H1 (cell line): ENCODE data around the gene TOMM7. TPM values are rescaled to one million over a fixed set of nuclear protein-coding genes. Genes with fewer than 3 reads are reported as not detected.
"Not testable (repeated sequence)": the region's sequence is repeated elsewhere in the genome, so short reads cannot be mapped to it uniquely, and the experiment has no call there.

ENCODE experiments used
- CTCF ChIA-PET: fragments of 300-600 bp; sonication (Branson Sonifier 250); formaldehyde crosslinking; loops from one replicate; lab custom pipeline; 2021; ENCODE audit not compliant: partially characterized antibody; lab: Charles Lee
- POLR2A ChIA-PET: fragments of 300-600 bp; sonication (Branson Sonifier 250); formaldehyde crosslinking; loops from one replicate; lab custom pipeline; 2021; ENCODE audit warnings: inconsistent platforms; ENCODE audit not compliant: partially characterized antibody; lab: Charles Lee
- DNase-seq, 2 experiments: peaks; one replicate each; pipeline versions ENCODE4 v3.0.0 to v3.0.0-alpha.2; 2010 to 2022; ENCODE audit warnings: low spot score in 2 of 2, low read depth in 1 of 2, mixed read lengths in 1 of 2
- FAIRE-seq: peaks from 2 replicates; lab custom pipeline; 2011; peaks lifted over from hg19 to GRCh38; lab: Jason Lieb, UNC
- H2AFZ ChIP-seq: 2 replicates; pipeline ENCODE4 v1.8.1; 2012; ENCODE audit warnings: low read length, inconsistent platforms
- H2AK5ac ChIP-seq: 2 replicates; pipeline ENCODE4 v1.6.1; 2013; ENCODE audit warnings: low read depth, low read length
- H2BK120ac ChIP-seq: replicated peaks from 2 replicates; pipeline ENCODE3; 2013; ENCODE audit warnings: low read depth, low read length, inconsistent platforms
- H2BK12ac ChIP-seq: 2 replicates; pipeline ENCODE4 v1.6.1; 2013; ENCODE audit warnings: low read depth, low read length
- H2BK15ac ChIP-seq: 2 replicates; pipeline ENCODE4 v1.6.1; 2013; ENCODE audit warnings: low read length
- H2BK20ac ChIP-seq: 2 replicates; pipeline ENCODE4 v1.6.1; 2013; ENCODE audit warnings: low read length
- H2BK5ac ChIP-seq: 2 replicates; pipeline ENCODE4 v1.6.1; 2013; ENCODE audit warnings: low read depth, low read length
- H3K14ac ChIP-seq: 2 replicates; pipeline ENCODE4 v1.6.1; 2013; ENCODE audit warnings: inconsistent platforms; ENCODE audit not compliant: insufficient read length
- H3K18ac ChIP-seq: 2 replicates; pipeline ENCODE4 v1.6.1; 2013; ENCODE audit warnings: low read length; ENCODE audit errors: extremely low read depth
- H3K23ac ChIP-seq: 2 replicates; pipeline ENCODE4 v1.6.1; 2013; ENCODE audit warnings: inconsistent platforms; ENCODE audit not compliant: insufficient read length
- H3K23me2 ChIP-seq: 2 replicates; pipeline ENCODE4 v1.6.1; 2013; ENCODE audit warnings: low read depth, low read length
- H3K27ac ChIP-seq: 2 replicates; pipeline ENCODE4 v1.6.1; 2011; ENCODE audit warnings: low read depth, low read length, inconsistent platforms
- H3K27me3 ChIP-seq, 4 experiments: replicated peaks in 1 of 4; 1 replicate in 1 of 4; 2 replicates in 3 of 4; pipeline versions ENCODE4 v1.6.1 to v1.8.1; 2011 to 2013; ENCODE audit warnings: low read length in 3 of 4, mild to moderate bottlenecking in 3 of 4, inconsistent platforms in 2 of 4, mixed read lengths in 2 of 4, moderate library complexity in 1 of 4; ENCODE audit not compliant: control insufficient read depth in 3 of 4, insufficient read depth in 3 of 4; ENCODE audit errors: extremely low read depth in 1 of 4
- H3K36me3 ChIP-seq, 4 experiments: 2 replicates each; pipeline versions ENCODE4 v1.6.1 to v1.8.1; 2011 to 2013; ENCODE audit warnings: mild to moderate bottlenecking in 4 of 4, low read length in 3 of 4, moderate library complexity in 2 of 4, control low read depth in 1 of 4, inconsistent platforms in 1 of 4; ENCODE audit not compliant: insufficient read depth in 4 of 4, control insufficient read depth in 2 of 4
- H3K4ac ChIP-seq: replicated peaks from 2 replicates; pipeline ENCODE3; 2013; ENCODE audit warnings: low read length, low read depth, mixed read lengths, inconsistent platforms; ENCODE audit not compliant: insufficient read length
- H3K4me1 ChIP-seq, 4 experiments: replicated peaks in 1 of 4; 1 replicate in 1 of 4; 2 replicates in 3 of 4; pipeline versions ENCODE4 v1.6.1 to v1.8.1; 2011 to 2013; ENCODE audit warnings: low read length in 3 of 4, inconsistent platforms in 2 of 4, mixed read lengths in 1 of 4; ENCODE audit not compliant: insufficient read depth in 4 of 4, control insufficient read depth in 3 of 4
- H3K4me2 ChIP-seq, 2 experiments: 2 replicates each; pipeline versions ENCODE4 v1.6.1 to v1.8.1; 2011 to 2013; ENCODE audit warnings: low read depth in 2 of 2, low read length in 2 of 2, control low read depth in 1 of 2, inconsistent platforms in 1 of 2, mild to moderate bottlenecking in 1 of 2; ENCODE audit not compliant: insufficient read depth in 1 of 2
- H3K4me3 ChIP-seq, 4 experiments: fragments of 200-600, 300-600 bp in 1 of 4; sonication (generic), shearing (Covaris generic), sonication (Bioruptor Twin) in 1 of 4; 2 replicates each; pipeline versions ENCODE4 v1.5.1 to v1.8.1; 2011 to 2016; ENCODE audit warnings: low read length in 4 of 4, low read depth in 3 of 4, control low read depth in 2 of 4, inconsistent platforms in 2 of 4, mild to moderate bottlenecking in 2 of 4, mixed read lengths in 1 of 4, moderate library complexity in 1 of 4; ENCODE audit not compliant: insufficient read depth in 2 of 4; ENCODE audit errors: extremely low read depth in 1 of 4
- H3K56ac ChIP-seq: replicated peaks from 2 replicates; pipeline ENCODE3; 2013; ENCODE audit warnings: low read depth, mild to moderate bottlenecking, mixed read lengths, low read length, inconsistent platforms; ENCODE audit not compliant: insufficient read length
- H3K79me1 ChIP-seq: 2 replicates; pipeline ENCODE4 v1.6.1; 2013; ENCODE audit warnings: low read depth, low read length, control low read depth
- H3K79me2 ChIP-seq, 2 experiments: 2 replicates each; pipeline versions ENCODE4 v1.6.1 to v1.8.1; 2012 to 2013; ENCODE audit warnings: low read length in 2 of 2, mild to moderate bottlenecking in 2 of 2, inconsistent platforms in 1 of 2; ENCODE audit not compliant: insufficient read depth in 2 of 2, control insufficient read depth in 1 of 2
- H3K9ac ChIP-seq, 4 experiments: replicated peaks in 1 of 4; 1 replicate in 1 of 4; 2 replicates in 3 of 4; pipeline versions ENCODE4 v1.6.1 to v1.8.1; 2011 to 2013; ENCODE audit warnings: low read depth in 3 of 4, low read length in 3 of 4, control low read depth in 2 of 4, mild to moderate bottlenecking in 2 of 4, moderate library complexity in 2 of 4, inconsistent platforms in 1 of 4; ENCODE audit errors: extremely low read depth in 1 of 4
- H3K9me3 ChIP-seq, 2 experiments: 2 replicates each; pipeline versions ENCODE4 v1.6.1 to v1.8.1; 2012 to 2013; ENCODE audit warnings: mild to moderate bottlenecking in 2 of 2, moderate library complexity in 2 of 2, control low read depth in 1 of 2, inconsistent platforms in 1 of 2, low read depth in 1 of 2, low read length in 1 of 2, mixed read lengths in 1 of 2; ENCODE audit not compliant: insufficient read depth in 2 of 2
- H4K20me1 ChIP-seq, 2 experiments: replicated peaks in 1 of 2; 2 replicates each; pipeline versions ENCODE3 to v1.8.1; 2011 to 2013; ENCODE audit warnings: inconsistent platforms in 2 of 2, low read length in 2 of 2, mild to moderate bottlenecking in 1 of 2; ENCODE audit not compliant: insufficient read depth in 2 of 2, control insufficient read depth in 1 of 2
- H4K5ac ChIP-seq: 2 replicates; pipeline ENCODE4 v1.6.1; 2013; ENCODE audit warnings: low read length, low read depth, mixed read lengths, inconsistent platforms; ENCODE audit not compliant: insufficient read length
- H4K8ac ChIP-seq: 2 replicates; pipeline ENCODE4 v1.8.0; 2013; ENCODE audit warnings: mild to moderate bottlenecking, moderate library complexity, low read length, inconsistent platforms; ENCODE audit not compliant: insufficient read depth; ENCODE audit errors: extremely low read depth
- H4K91ac ChIP-seq: replicated peaks from 2 replicates; pipeline ENCODE3; 2013; ENCODE audit warnings: low read length, mixed read lengths, inconsistent platforms; ENCODE audit not compliant: insufficient read length
- MAX ChIP-seq: IDR thresholded peaks from 2 replicates; pipeline ENCODE4 v1.6.1; 2012; ENCODE audit warnings: inconsistent platforms
- YY1 ChIP-seq: IDR thresholded peaks from 2 replicates; pipeline ENCODE4 v1.6.1; 2011; ENCODE audit warnings: low read depth, mild to moderate bottlenecking, low read length
- WGBS, 2 experiments: shearing (Covaris generic) in 1 of 2; methylation state at CpG; one replicate each; pipeline versions ENCODE4 v1.1.6 to v1.1.7; 2013 to 2015; ENCODE audit warnings: low lambda C conversion rate in 2 of 2, mixed read lengths in 2 of 2, inconsistent platforms in 1 of 2, low coverage in 1 of 2, missing lambda C conversion rate in 1 of 2; ENCODE audit not compliant: insufficient replicate concordance in 2 of 2, insufficient coverage in 1 of 2, insufficient read length in 1 of 2; ENCODE audit errors: extremely low coverage in 1 of 2, missing lambda C conversion rate in 1 of 2; 5-methylcytosine and 5-hydroxymethylcytosine counted together
- polyA plus RNA-seq, 7 experiments: library from polyadenylated mRNA; depleted of rRNA in 3 of 7; stranded (reverse) in 5 of 7; unstranded in 2 of 7; fragments of >200 nt in 5 of 7; fragments of 200-250 nt in 2 of 7; gene quantifications; 1 replicate in 5 of 7; 2 replicates in 1 of 7; 4 replicates in 1 of 7; pipeline versions ENCODE4 v1.2.1 to v1.2.3, GENCODE V29; 2011 to 2013; ENCODE audit warnings: missing spikeins in 2 of 7, mixed read lengths in 2 of 7
- total RNA-seq: library from RNA; stranded (reverse); fragmentation: NEBNext Ultra II Directional; extraction: Animal tissue kit (Norgen Biotek cat#: 25700); gene quantifications from 2 replicates; pipeline ENCODE4 v1.2.1, GENCODE V29; 2021

TOMM7 gene
- total and polyA plus RNA-seq, 2 of the 8 experiments (the other 6 are each of a cell fraction or from before 2014, with no cell fraction given) = 389 to 508 TPM

- not testable (repeated sequence) for H3K56ac ChIP-seq, H3K9ac ChIP-seq, H2BK15ac ChIP-seq, H2AK5ac ChIP-seq, H3K18ac ChIP-seq, H4K8ac ChIP-seq, H3K27me3 ChIP-seq, H2BK12ac ChIP-seq, H3K4ac ChIP-seq, FAIRE-seq, H2BK120ac ChIP-seq, H4K91ac ChIP-seq, H4K5ac ChIP-seq, H3K23ac ChIP-seq, H2AFZ ChIP-seq, H4K20me1 ChIP-seq, DNase-seq, H3K79me1 ChIP-seq, H3K14ac ChIP-seq, H3K36me3 ChIP-seq, H3K27ac ChIP-seq, H3K79me2 ChIP-seq, H3K23me2 ChIP-seq
- peaks cover 3 to 14% (median 13%) of the 10 kb centered on the region in 4 experiments for H3K4me1 ChIP-seq
- peak overlapping the region; percentile 60; the same call in 1 of the 2 replicates for H2BK5ac ChIP-seq
- peak overlapping the region in 1 of 4 experiments; percentile 14; a peak in 1 of 8 replicates for H3K4me3 ChIP-seq
- peaks cover 0 to 10% of the 10 kb centered on the region in 2 experiments; a peak in 2 of 4 replicates for H3K9me3 ChIP-seq
- ChIA-PET CTCF (interaction anchor here (0.7 to 1.5 kb wide), 5 partner anchors 21 to 693 kb away, joined by 3 to 7 read pairs (median 4); no protein-coding TSS in a partner anchor), POLR2A (interaction anchor here (1.0 to 2.0 kb wide), 9 partner anchors 8 to 58 kb away, joined by 3 to 10 read pairs (median 5); no protein-coding TSS in a partner anchor)
- 66% methylated on average over 4 of the region's 4 CpGs; no CpG with 5 or more reads in 1 of the 2 experiments for WGBS, 2 experiments
- TF ChIP-seq MAX = peak; percentile 74; the same call in 1 of the 2 replicates
- TF ChIP-seq YY1 = 0 out of 2 replicates have a peak, but pooled peaks have one; percentile 40
- H3K4me2 ChIP-seq = peak overlapping the region; percentile 7 to 54; a peak in 2 of 4 replicates
- 0 out of 2 replicates have a peak overlapping the region, but pooled peaks have one; percentile 34 for H2BK20ac ChIP-seq
These were observed 19.8 kb downstream of the TOMM7 start for GRCh38 chr7:22802831-22803230.
